HFFc6 (cell line): ENCODE measurements around the gene PMIS2. TPM values are rescaled to one million over a fixed set of nuclear protein-coding genes. Genes with fewer than 3 reads are reported as not detected.

Experiments used
- DNase-seq: peaks from one replicate; pipeline ENCODE4 v3.0.0-alpha.2; 2018
- H3K27ac Mint-ChIP-seq: 2 replicates; pipeline ENCODE4 v1.8.0; 2020; ENCODE audit warnings: mild to moderate bottlenecking, mixed read lengths
- H3K27me3 Mint-ChIP-seq: 2 replicates; pipeline ENCODE4 v1.8.0; 2021; ENCODE audit warnings: mild to moderate bottlenecking, moderate library complexity, mixed read lengths; ENCODE audit not compliant: insufficient read depth
- H3K36me3 Mint-ChIP-seq: 2 replicates; pipeline ENCODE4 v1.8.0; 2021; ENCODE audit warnings: low read depth, mixed read lengths
- H3K4me1 Mint-ChIP-seq: 2 replicates; pipeline ENCODE4 v1.8.0; 2020; ENCODE audit warnings: low read depth, mixed read lengths
- H3K4me3 Mint-ChIP-seq: 2 replicates; pipeline ENCODE4 v1.8.0; 2020; ENCODE audit warnings: mild to moderate bottlenecking, moderate library complexity, mixed read lengths
- H3K9me3 Mint-ChIP-seq: 2 replicates; pipeline ENCODE4 v1.8.0; 2020; ENCODE audit warnings: mild to moderate bottlenecking, mixed read lengths
- total RNA-seq, 6 experiments: library from RNA; stranded (reverse); fragmentation: NEBNext Ultra II Directional; extraction: Animal tissue kit (Norgen Biotek cat#: 25700); gene quantifications; 2 replicates in 1 of 6; 3 replicates in 5 of 6; pipeline ENCODE4 v1.2.3, GENCODE V29; 2021
- TF ChIP-seq, protein P1 (sequence below): fragments of 200-600 bp; sonication (generic); IDR thresholded peaks from 2 replicates; pipeline ENCODE4 v1.5.0; 2021; ENCODE audit warnings: antibody characterized with exemption, mild to moderate bottlenecking

Gene PMIS2
- total RNA-seq, 6 experiments from 2014 or later: not detected

DNA sequence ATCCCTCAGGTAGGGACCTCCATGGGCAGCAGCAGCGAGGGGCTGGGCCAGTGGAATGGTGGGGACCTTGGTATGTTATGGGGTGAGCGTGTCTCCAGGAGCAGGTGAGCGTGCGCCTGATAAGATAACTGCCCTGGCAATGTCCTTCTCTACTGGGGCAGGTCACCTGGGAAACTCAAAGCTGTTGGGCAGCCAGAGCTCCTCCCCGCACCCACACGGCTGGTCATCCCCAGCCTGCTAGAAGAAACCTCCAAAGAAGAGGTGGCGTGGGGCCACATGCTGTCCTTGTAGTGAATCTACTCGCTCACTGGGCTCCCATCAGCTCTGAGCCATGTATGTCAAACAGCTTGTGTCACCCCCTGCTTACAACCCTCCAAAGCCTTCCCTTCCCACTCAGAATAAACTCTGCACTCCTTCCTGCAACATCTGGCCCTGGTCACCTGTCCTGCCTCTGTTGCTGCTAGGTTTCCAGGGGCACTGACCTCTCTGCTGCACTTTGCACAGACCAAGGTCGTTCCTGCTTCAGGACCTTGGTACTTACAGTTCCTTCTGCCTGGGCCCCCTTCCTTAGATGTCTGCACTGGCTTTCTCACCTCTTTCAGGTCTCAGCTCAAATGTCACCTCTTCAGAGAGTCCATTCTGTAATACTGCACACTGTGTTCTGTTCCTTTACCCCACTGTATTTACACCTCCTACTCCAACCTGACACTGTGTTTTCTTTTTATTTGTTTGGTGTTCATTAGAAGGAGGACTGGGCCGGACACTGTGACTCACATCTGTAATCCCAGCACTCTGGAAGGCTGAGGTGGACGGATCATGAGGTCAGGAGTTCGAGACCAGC is 20.7 kb upstream of the PMIS2 start:
- DNase-seq: no peak
- TF ChIP-seq, protein P1, sequence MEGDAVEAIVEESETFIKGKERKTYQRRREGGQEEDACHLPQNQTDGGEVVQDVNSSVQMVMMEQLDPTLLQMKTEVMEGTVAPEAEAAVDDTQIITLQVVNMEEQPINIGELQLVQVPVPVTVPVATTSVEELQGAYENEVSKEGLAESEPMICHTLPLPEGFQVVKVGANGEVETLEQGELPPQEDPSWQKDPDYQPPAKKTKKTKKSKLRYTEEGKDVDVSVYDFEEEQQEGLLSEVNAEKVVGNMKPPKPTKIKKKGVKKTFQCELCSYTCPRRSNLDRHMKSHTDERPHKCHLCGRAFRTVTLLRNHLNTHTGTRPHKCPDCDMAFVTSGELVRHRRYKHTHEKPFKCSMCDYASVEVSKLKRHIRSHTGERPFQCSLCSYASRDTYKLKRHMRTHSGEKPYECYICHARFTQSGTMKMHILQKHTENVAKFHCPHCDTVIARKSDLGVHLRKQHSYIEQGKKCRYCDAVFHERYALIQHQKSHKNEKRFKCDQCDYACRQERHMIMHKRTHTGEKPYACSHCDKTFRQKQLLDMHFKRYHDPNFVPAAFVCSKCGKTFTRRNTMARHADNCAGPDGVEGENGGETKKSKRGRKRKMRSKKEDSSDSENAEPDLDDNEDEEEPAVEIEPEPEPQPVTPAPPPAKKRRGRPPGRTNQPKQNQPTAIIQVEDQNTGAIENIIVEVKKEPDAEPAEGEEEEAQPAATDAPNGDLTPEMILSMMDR: no peak
- no peaks in the 10 kb centered on the region for H3K9me3 Mint-ChIP-seq
- no peak overlapping the region for H3K4me3 Mint-ChIP-seq
- H3K27me3 Mint-ChIP-seq: peaks cover 34% of the 10 kb centered on the region
- H3K36me3 Mint-ChIP-seq: no peaks in the 10 kb centered on the region
- no peak overlapping the region for H3K27ac Mint-ChIP-seq
- no peaks in the 10 kb centered on the region for H3K4me1 Mint-ChIP-seq

DNA sequence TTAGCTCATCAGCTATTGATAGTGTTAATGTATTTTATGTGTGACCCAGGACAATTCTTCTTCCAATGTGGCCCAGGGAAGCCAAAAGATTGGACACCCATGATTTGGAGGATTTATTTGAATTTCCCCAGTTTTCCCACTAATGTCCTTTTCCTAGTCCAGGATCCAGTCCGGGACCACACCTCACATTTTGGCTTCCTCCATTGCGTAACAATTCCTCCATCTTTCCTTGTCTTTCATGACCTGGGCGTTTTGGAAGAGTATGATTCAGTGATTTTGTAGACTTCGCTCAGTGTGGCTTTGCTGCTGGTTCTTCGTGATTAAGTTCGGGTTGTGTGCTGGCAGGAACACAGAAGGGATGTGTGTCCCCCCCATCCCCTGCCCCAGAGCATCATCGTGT is 19.2 kb upstream of the PMIS2 start:
- Mint-ChIP-seq H3K27me3 (peaks cover 27% of the 10 kb centered on the region), H3K4me3 (no peak overlapping the region)

DNA sequence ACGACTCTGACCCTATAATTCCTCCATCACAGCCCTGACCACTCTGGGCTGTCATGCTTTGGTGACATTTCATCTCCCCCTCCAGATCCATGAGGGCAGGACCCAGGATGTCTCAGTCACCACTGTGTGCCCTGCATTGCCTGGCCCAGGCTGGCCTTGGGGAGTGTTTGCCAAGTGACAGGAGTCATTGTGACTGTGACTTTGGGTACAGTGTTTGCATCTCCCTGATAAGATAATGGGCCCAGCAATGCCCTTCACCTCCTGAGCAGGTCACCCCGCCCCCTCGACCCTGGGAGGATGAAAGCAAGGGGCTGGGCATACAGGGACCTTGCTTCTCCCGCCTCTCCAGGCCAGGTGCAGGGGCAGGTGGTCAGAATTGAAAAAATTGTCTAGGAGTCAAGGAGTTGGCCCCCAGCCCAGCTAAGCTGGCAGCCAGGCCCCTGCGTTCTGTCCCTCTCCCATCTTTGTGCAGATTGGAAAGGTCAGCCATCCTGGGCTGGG is 16.6 kb upstream of the PMIS2 start:
- H3K27me3 Mint-ChIP-seq: peaks cover 21% of the 10 kb centered on the region
- no peak overlapping the region for H3K27ac Mint-ChIP-seq
- H3K36me3 Mint-ChIP-seq: no peaks in the 10 kb centered on the region
- no peaks in the 10 kb centered on the region for H3K4me1 Mint-ChIP-seq
- no peak overlapping the region for H3K4me3 Mint-ChIP-seq
- DNase-seq: no peak
- TF ChIP-seq, protein P1: no peak
- H3K9me3 Mint-ChIP-seq: no peaks in the 10 kb centered on the region

More for the DNA sequence above, 19.2 kb upstream of the PMIS2 start:
- Mint-ChIP-seq H3K9me3 (no peaks in the 10 kb centered on the region), H3K4me1 (no peaks in the 10 kb centered on the region), H3K27ac (no peak overlapping the region), H3K36me3 (no peaks in the 10 kb centered on the region)
- DNase-seq: no peak
- TF ChIP-seq, protein P1: no peak

DNA sequence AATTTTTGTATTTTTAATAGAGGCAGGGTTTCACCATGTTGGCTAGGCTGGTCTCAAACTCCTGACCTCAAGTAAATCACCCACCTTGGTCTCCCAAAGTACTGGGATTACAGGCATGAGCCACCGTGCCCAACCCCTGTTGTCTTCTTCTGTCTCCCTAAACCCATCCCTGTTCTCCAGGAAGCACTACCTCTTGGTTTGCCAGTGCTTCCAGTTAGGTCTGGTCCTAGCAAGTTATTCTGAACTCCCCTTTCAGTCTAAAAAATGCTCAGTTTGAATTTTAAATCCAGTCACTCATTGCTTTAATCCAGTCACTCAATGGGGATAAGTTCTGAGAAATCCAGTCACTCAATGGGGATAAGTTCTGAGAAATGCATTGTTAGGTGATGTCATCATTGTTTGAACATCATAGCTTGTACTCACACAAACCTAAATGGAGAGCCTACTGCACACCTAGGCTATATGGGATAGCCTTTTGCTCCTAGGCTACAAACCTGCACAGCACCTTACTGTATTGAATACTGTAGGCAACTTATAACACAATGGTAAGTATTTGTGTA is 14.5 kb upstream of the PMIS2 start:
- Mint-ChIP-seq H3K4me3 (no peak overlapping the region), H3K9me3 (peaks cover 17% of the 10 kb centered on the region), H3K27me3 (peaks cover 13% of the 10 kb centered on the region), H3K27ac (no peak overlapping the region), H3K4me1 (no peaks in the 10 kb centered on the region), H3K36me3 (peaks cover 12% of the 10 kb centered on the region)
- TF ChIP-seq, protein P1: no peak
- DNase-seq: no peak

DNA sequence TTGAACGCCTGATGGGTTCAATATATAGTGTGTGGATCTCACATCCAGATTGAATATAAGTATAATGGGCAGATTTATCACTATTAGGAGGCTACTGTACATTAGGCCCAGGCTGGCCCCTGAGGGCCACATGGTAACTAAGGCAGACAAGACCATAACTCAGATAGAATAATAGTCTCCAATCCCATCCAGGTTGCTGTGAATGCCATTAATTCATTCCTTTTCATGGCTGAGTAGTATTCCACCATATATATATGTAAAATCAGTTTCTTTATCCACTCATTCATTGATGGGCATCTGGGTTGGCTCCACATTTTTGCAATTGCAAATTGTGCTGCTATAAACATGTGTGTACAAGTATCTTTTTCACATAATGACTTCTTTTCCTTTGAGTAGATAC is 8.1 kb upstream of the PMIS2 start:
- Mint-ChIP-seq H3K36me3 (peaks cover 19% of the 10 kb centered on the region), H3K4me3 (no peak overlapping the region), H3K4me1 (no peaks in the 10 kb centered on the region), H3K27me3 (peaks cover 7% of the 10 kb centered on the region), H3K27ac (no peak overlapping the region), H3K9me3 (peaks cover 30% of the 10 kb centered on the region)
- no peak for DNase-seq
- TF ChIP-seq, protein P1: no peak
